Ascending aorta (tissue), 2 donors: Measurements from ENCODE around the gene TSC22D3. TPM values are rescaled to one million over a fixed set of nuclear protein-coding genes. Genes with fewer than 3 reads are reported as not detected.

Experiments
- DNase-seq, 2 donors: peaks; one replicate each; pipeline ENCODE4 v3.0.0-alpha.2; 2019; ENCODE audit warnings: low spot score in 2 of 2
- H3K27ac ChIP-seq, 2 donors: fragments of 200-600 bp; sonication (generic); one replicate each; pipeline ENCODE4 v1.5.1; 2016 to 2017; ENCODE audit warnings: mild to moderate bottlenecking in 1 of 2
- H3K27me3 ChIP-seq: fragments of 200-600 bp; sonication (generic); one replicate; pipeline ENCODE4 v1.5.1; 2017
- H3K36me3 ChIP-seq, 2 donors: fragments of 200-600 bp; sonication (generic); one replicate each; pipeline ENCODE4 v1.5.1; 2016
- H3K4me1 ChIP-seq, 2 donors: fragments of 200-600 bp; sonication (generic); one replicate each; pipeline ENCODE4 v1.5.1; 2016 to 2017; ENCODE audit warnings: mild to moderate bottlenecking in 1 of 2
- H3K4me3 ChIP-seq, 2 donors: fragments of 200-600 bp; sonication (generic); one replicate each; pipeline ENCODE4 v1.5.1; 2016 to 2017; ENCODE audit warnings: mild to moderate bottlenecking in 1 of 2
- H3K9me3 ChIP-seq, 2 donors: fragments of 200-600 bp; sonication (generic); one replicate each; pipeline ENCODE4 v1.5.1; 2016
- intact Hi-C: fragments of 100-400 bp; cut with DNase I; formaldehyde crosslinking; loops from one replicate; pipeline ENCODE4 v1.15.1; 2023
- total RNA-seq: library from RNA; depleted of rRNA; stranded (reverse); fragments of >200 nt; gene quantifications from one replicate; pipeline ENCODE4 v1.1.0, GENCODE V29; 2016
- TF ChIP-seq, protein P1 (sequence below), 3 experiments: fragments of 200-600 bp in 2 of 3; fragments of 450-650 bp in 1 of 3; sonication (generic) in 2 of 3; IDR thresholded peaks; one replicate each; pipeline ENCODE4 v1.5.1; 2016 to 2019; ENCODE audit warnings: antibody characterized with exemption in 3 of 3, mild to moderate bottlenecking in 1 of 3, moderate library complexity in 1 of 3

The TSC22D3 gene
- total RNA-seq, 1 donor from 2014 or later, result 630 TPM

DNA sequence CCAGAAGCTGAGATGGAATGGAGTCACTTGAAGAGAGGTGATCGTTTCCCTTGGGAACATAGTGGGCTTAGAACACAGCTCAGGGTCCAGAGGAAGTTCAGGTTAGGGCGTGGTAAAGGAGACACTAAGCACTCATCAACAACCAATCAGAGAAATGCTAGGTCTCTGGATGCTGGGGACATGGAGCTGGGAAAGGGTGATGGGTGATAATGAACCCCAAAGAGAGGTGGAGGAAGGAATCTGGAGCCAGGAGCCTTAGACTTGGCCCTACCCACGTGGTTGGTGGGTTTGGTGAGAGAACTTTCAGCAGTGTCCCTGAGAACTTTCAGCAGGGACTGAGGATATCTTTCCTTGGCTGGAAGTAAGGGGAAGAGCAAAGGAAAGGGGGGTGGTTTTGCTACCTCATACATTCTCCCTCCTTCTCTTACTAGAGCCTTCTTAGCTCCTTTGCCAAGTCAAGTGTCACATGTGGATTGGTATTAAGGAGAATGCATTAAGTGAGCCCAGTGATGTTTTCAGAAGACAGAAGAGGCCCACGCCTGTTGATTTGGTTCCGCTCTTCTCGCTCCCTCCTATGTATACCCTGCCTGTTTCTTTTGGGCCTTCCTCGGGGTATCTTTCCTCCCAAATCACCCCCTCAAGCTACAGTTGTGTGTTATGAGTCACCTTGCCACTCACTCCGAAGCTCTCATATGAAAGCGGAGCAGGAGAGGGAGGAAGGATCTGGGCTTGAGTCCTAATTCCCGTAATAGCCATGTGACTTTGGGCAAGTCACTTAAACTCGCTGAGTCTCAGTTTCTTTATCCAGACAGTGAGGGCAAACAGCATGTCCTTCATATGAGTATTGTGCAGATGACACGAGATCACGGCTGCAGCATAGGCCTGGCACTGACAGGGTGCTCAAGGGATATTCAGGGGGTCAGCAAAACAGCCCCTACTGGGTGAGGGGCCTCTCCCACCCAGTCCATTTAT, 63.1 kb downstream of the TSC22D3 start:
- peaks cover 11 to 32% of the 10 kb centered on the region in 2 donors for H3K36me3 ChIP-seq
- H3K9me3 ChIP-seq, result no peaks in the 10 kb centered on the region
- H3K4me3 ChIP-seq, result peak overlapping the region; percentile 74 to 87
- peak in 1 of 2 donors; percentile 81 for DNase-seq
- H3K27me3 ChIP-seq, result no peaks in the 10 kb centered on the region
- H3K4me1 ChIP-seq, result peaks cover 3 to 9% of the 10 kb centered on the region in 2 donors
- peak overlapping the region; percentile 96 to 97 for H3K27ac ChIP-seq
- TF ChIP-seq, protein P1, sequence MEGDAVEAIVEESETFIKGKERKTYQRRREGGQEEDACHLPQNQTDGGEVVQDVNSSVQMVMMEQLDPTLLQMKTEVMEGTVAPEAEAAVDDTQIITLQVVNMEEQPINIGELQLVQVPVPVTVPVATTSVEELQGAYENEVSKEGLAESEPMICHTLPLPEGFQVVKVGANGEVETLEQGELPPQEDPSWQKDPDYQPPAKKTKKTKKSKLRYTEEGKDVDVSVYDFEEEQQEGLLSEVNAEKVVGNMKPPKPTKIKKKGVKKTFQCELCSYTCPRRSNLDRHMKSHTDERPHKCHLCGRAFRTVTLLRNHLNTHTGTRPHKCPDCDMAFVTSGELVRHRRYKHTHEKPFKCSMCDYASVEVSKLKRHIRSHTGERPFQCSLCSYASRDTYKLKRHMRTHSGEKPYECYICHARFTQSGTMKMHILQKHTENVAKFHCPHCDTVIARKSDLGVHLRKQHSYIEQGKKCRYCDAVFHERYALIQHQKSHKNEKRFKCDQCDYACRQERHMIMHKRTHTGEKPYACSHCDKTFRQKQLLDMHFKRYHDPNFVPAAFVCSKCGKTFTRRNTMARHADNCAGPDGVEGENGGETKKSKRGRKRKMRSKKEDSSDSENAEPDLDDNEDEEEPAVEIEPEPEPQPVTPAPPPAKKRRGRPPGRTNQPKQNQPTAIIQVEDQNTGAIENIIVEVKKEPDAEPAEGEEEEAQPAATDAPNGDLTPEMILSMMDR (IDR thresholded peaks at IDR 0.05), result no peak
- intact Hi-C loops, result no loop called here

DNA sequence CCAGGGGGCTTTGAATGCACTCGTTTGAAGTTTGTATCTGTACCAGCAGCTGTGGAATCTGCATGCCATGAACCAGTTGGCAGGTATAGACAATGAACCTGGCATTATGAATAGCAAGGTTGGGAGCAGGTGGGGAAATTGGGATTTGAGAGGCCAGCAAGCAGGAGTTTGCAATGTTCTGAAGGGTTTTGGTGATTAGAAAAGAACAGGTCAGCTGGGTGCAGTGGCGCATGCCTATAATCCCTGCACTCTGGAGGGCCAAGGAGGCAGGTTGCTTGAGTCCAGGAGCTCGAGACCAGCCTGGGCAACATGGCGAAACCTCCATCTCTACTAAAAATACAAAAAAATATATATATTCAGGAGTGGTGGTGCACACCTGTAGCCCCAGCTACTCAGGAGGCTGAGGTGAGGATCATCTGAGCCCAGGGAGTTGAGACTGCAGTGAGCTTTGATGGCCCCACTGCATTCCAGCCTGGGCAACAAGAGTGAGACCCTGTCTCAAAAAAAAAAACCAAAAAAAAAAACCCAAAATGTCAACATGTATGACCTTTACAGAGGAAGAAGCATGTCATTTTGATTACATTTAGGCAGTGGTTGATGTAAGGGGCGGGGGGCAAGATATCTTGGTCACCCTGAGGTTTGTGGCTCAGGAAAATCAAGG, 63.9 kb downstream of the TSC22D3 start:
- Histone ChIP-seq H3K4me3 (peak overlapping the region; percentile 4 to 12), H3K36me3 (peaks cover 11 to 32% of the 10 kb centered on the region in 2 donors), H3K9me3 (no peaks in the 10 kb centered on the region), H3K27me3 (no peaks in the 10 kb centered on the region), H3K27ac (peak overlapping the region; percentile 96 to 97), H3K4me1 (peaks cover 3 to 9% of the 10 kb centered on the region in 2 donors)
- TF ChIP-seq, protein P1 (IDR thresholded peaks at IDR 0.05), result no peak
- intact Hi-C loops, result loop anchor here (1.0 kb wide), 1 partner anchor 34 kb away; no protein-coding TSS in a partner anchor
- peak in 1 of 2 donors; percentile 71 for DNase-seq

DNA sequence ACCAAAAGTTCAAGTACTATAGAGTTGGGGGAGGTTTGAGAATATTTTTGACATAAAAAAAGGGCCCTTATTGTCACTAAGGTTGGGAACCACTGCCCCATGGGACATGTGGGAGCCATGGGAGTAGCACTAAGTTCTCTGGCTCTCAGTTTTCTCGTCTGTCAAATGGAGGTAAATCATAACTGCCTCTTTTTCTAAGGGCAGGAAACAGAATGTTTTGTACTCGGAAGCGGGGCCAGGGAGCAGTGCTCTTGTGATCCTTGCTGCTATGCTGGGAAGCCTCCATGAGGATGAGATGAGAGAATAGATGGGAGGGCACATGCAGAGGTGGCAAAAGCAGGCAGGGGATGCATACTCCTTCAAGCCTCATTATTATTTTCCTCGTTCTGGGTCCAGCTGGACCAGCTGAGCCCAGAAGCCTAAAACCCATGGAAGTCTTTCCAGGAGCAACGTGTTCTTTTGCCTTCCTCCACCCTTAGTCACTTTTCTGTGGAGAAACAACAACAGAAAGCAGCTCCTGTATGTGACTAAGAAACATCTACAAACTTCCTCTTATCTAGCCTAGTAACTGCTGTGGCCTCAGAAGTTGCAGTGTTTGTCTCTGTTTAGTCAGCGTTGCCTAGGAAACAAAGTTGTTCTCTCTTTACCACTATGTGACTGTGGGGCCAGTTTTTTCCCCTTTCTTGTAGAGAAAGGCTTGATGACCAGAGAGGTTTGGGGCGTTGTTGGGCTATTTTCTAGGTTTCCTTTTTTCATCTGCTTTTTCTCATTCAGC, 64.8 kb downstream of the TSC22D3 start:
- Histone ChIP-seq H3K36me3 (peaks cover 11 to 25% of the 10 kb centered on the region in 2 donors), H3K27me3 (no peaks in the 10 kb centered on the region), H3K27ac (peak overlapping the region; percentile 96 to 97), H3K9me3 (no peaks in the 10 kb centered on the region), H3K4me1 (peaks cover 3 to 9% of the 10 kb centered on the region in 2 donors), H3K4me3 (peak overlapping the region in 1 of 2 donors; percentile 12)
- peak; percentile 49 to 89 for DNase-seq
- intact Hi-C loops, result loop anchor here (1.0 kb wide), 1 partner anchor 34 kb away; no protein-coding TSS in a partner anchor
- TF ChIP-seq, protein P1 (IDR thresholded peaks at IDR 0.05), result no peak

DNA sequence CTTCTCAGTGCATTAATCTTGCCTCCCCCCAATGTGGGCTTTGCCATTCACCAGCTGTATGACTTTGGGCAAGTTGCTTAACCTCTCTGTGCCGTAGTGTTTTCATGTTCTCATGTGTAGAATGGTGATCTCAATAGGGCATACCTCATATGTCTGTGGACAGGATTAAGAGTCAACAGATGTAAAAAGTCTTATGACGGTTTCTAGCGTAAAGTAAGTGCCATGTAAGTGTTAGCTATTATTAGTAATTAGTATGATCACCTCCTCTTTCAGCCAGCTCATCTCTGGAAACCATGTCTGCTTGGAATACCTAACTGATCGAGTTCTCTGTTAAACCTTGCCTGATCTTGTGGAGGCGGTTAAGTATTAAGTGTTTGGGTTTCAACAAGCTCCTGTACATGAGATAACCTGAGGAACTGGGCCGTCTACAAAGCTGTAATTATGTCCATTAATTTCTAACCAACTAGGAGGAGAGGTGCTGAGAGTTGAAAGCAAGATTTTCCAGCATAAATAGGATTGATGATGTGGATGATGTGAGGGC, 66.3 kb downstream of the TSC22D3 start:
- TF ChIP-seq, protein P1 (IDR thresholded peaks at IDR 0.05), result no peak
- Histone ChIP-seq H3K4me3 (no peak overlapping the region), H3K9me3 (no peaks in the 10 kb centered on the region), H3K36me3 (peaks cover under 1 to 11% of the 10 kb centered on the region in 2 donors), H3K27me3 (no peaks in the 10 kb centered on the region), H3K4me1 (peaks cover 3 to 9% of the 10 kb centered on the region in 2 donors), H3K27ac (no peak overlapping the region)
- intact Hi-C loops, result no loop called here
- DNase-seq, result peak in 1 of 2 donors; percentile 35

DNA sequence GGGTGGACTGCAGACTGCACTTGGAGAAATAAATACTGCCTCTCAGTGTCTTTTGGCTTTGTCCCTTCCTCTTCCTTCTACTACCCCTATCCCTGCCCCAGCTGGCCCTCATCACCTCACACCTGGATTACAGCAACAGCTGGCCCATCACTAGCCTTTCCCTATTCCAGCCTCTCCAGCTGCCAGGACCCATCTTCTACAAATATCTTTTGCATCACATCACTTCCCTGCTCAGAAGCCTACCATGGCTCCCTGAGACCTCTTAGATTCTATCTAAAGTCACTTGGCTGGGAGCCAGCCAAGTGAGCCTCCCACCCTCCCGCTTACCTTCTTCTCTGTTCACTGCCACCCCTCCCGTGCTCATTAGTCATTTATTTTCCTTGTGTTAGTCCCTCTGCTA, 66.8 kb downstream of the TSC22D3 start:
- Histone ChIP-seq H3K4me1 (peaks cover 3 to 9% of the 10 kb centered on the region in 2 donors), H3K4me3 (no peak overlapping the region), H3K27ac (no peak overlapping the region), H3K9me3 (no peaks in the 10 kb centered on the region), H3K27me3 (no peaks in the 10 kb centered on the region), H3K36me3 (peaks cover 0 to 5% of the 10 kb centered on the region in 2 donors)
- intact Hi-C loops, result loop anchor here (1.0 kb wide), 1 partner anchor 28 kb away; no protein-coding TSS in a partner anchor
- TF ChIP-seq, protein P1 (IDR thresholded peaks at IDR 0.05), result no peak
- DNase-seq, result peak in 1 of 2 donors; percentile 54
